ENCODE results near the gene PSMD13. TPM values are rescaled to one million over a fixed set of nuclear protein-coding genes. Genes with fewer than 3 reads are reported as not detected.

Gene PSMD13
- total and polyA plus RNA-seq, 2 of the 13 experiments (the other 11 are each of a cell fraction or from before 2014, with no cell fraction given): 83.0 to 117 TPM

GRCh38 chr11:298406-299065 is 61.8 kb downstream of the PSMD13 start (continued):
- TF ChIP-seq HNRNPL (IDR thresholded peaks at IDR 0.05; ENCODE audit: low read depth, low read length): 0 out of 2 replicates have a peak, but pooled peaks have one; percentile 53
- TF ChIP-seq ZFP91 (CRISPR knock-in tag; IDR thresholded peaks at IDR 0.05; ENCODE audit: borderline replicate concordance): 0 out of 2 replicates have a peak, but pooled peaks have one; percentile 12
- TF ChIP-seq HNRNPUL1 (IDR thresholded peaks at IDR 0.05; ENCODE audit: low read depth, low read length): no peak
- no peak for TF ChIP-seq MIER3 (CRISPR knock-in tag; IDR thresholded peaks at IDR 0.05; ENCODE audit: borderline replicate concordance)
- TF ChIP-seq AGO2 (optimal IDR thresholded peaks at IDR 0.05; ENCODE audit: low read depth, low read length): peak; percentile 18

GRCh38 chr11:299081-299891 is 62.5 kb downstream of the PSMD13 start, which contains the start of gene IFITM5:
TSS of gene IFITM5 (minus strand) at chr11:299526. CDS start at chr11:299490, 36 bp downstream.
- DNase-seq (ENCODE audit: low spot score): no peak
- CTCF ChIA-PET (ENCODE audit: low intra/inter-chr PET ratio, low total read pairs): no interaction called here

More at GRCh38 chr11:299081-299891, 62.5 kb downstream of the PSMD13 start, which contains the start of gene IFITM5:
- Histone ChIP-seq H3K4me3 (replicated peaks in 1 of 3; ENCODE audit: insufficient read depth in 1 of 3, low read depth in 2 of 3, low read length in 3 of 3) (peak within 1 kb of the TSS in 1 of 3 experiments; percentile 52; a peak in 2 of 6 replicates), H3K9me3 (ENCODE audit: low read length) (no peaks in the 10 kb centered on the region), H3K27me3 (ENCODE audit: control insufficient read depth in 1 of 2, insufficient read depth in 2 of 2, low read length in 2 of 2) (peaks cover 11 to 20% of the 10 kb centered on the region in 2 experiments), H3K4me1 (ENCODE audit: insufficient read depth, low read length) (peaks cover 35% of the 10 kb centered on the region), H3K4me2 (ENCODE audit: low read depth, low read length) (peak within 1 kb of the TSS; percentile 67), H3K27ac (ENCODE audit: extremely low read length, insufficient read depth, low read length) (no peak within 1 kb of the TSS), H3K79me2 (ENCODE audit: insufficient read depth, low read length) (no peaks in the 10 kb centered on the region), H3K9ac (ENCODE audit: insufficient read depth, low read depth, low read length) (0 out of 2 replicates have a peak within 1 kb of the TSS, but pooled peaks have one; percentile 22), H2AFZ (ENCODE audit: low read length) (no peak within 1 kb of the TSS), H3K36me3 (replicated peaks in 1 of 2; ENCODE audit: control insufficient read depth in 1 of 2, insufficient read depth in 2 of 2, low read length in 2 of 2) (no peaks in the 10 kb centered on the region), H4K20me1 (ENCODE audit: insufficient read depth, low read length) (no peaks in the 10 kb centered on the region)
- ATAC-seq (no peak), FAIRE-seq (no peak)
- no TSS peak for BruUV-seq (replicated peaks)
- in situ Hi-C loops (cut with HindIII; ENCODE audit: extremely low pct_ligation_motif_present, low pct_unique_long_range_greater_than_20kb): no loop called here
- intact Hi-C loops (cut with micrococcal nuclease; ENCODE audit: unreplicated experiment): no loop called here
- 68% methylated on average over 21 of the region's 40 CpGs for WGBS (ENCODE audit: low lambda C conversion rate)
- POLR2A ChIA-PET: interaction anchor here (1.5 to 2.4 kb wide), 2 partner anchors 54 to 56 kb away, joined by 3 to 7 read pairs; no protein-coding TSS in a partner anchor
- TF ChIP-seq POLR2AphosphoS2 (IDR thresholded peaks at IDR 0.05; ENCODE audit: low read depth, low read length): no peak
- no peak for TF ChIP-seq PPARG (CRISPR knock-in tag; conservative IDR thresholded peaks at IDR 0.05)
- TF ChIP-seq ZNF530 (CRISPR knock-in tag; IDR thresholded peaks at IDR 0.05; ENCODE audit: low read depth): no peak
- no peak for TF ChIP-seq ZNF441 (CRISPR knock-in tag; IDR thresholded peaks at IDR 0.05; ENCODE audit: borderline replicate concordance)
- TF ChIP-seq ZNF557 (CRISPR knock-in tag; IDR thresholded peaks at IDR 0.05): no peak
- TF ChIP-seq GABPB1 (CRISPR knock-in tag; IDR thresholded peaks at IDR 0.05): no peak
- TF ChIP-seq HNF4A (CRISPR knock-in tag; IDR thresholded peaks at IDR 0.05): no peak
- no peak for TF ChIP-seq NFKBIZ (CRISPR knock-in tag; IDR thresholded peaks at IDR 0.05)
- TF ChIP-seq HOMEZ (CRISPR knock-in tag; IDR thresholded peaks at IDR 0.05; ENCODE audit: low read depth): no peak
- no peak for TF ChIP-seq ZNF607 (CRISPR knock-in tag; IDR thresholded peaks at IDR 0.05; ENCODE audit: borderline replicate concordance)
- no peak for TF ChIP-seq BCLAF1 (IDR thresholded peaks at IDR 0.05)

All from HepG2 (cell line).